ACC112 (cell line): ENCODE results near the gene TRIM68.
A peak's percentile ranks its signal among the peaks of the same experiment; 100 is the strongest.

ENCODE experiments used
- H2AFZ ChIP-seq: fragments of 200-600 bp; sonication (generic); one replicate; pipeline ENCODE4 v1.6.0; 2017; ENCODE audit warnings: antibody characterized with exemption, low read length; ENCODE audit not compliant: unreplicated experiment
- H3K27ac ChIP-seq: fragments of 200-600 bp; sonication (generic); 2 replicates; pipeline ENCODE4 v1.5.1; 2014; ENCODE audit warnings: low read depth, mild to moderate bottlenecking, antibody characterized with exemption, low read length, moderate library complexity
- H3K27me3 ChIP-seq: fragments of 200-600 bp; sonication (generic); 2 replicates; pipeline ENCODE4 v1.6.1; 2014; ENCODE audit warnings: mild to moderate bottlenecking, antibody characterized with exemption, low read length, moderate library complexity, mixed read lengths; ENCODE audit not compliant: insufficient read depth
- H3K36me3 ChIP-seq: fragments of 200-600 bp; sonication (generic); 2 replicates; pipeline ENCODE4 v1.6.1; 2016; ENCODE audit warnings: mild to moderate bottlenecking, antibody characterized with exemption, low read length, moderate library complexity, mixed read lengths; ENCODE audit not compliant: insufficient read depth
- H3K4me1 ChIP-seq: fragments of 200-600 bp; sonication (generic); one replicate; pipeline ENCODE4 v1.6.1; 2016; ENCODE audit warnings: low read length, mixed read lengths; ENCODE audit not compliant: insufficient read depth, unreplicated experiment, control insufficient read depth
- H3K4me3 ChIP-seq: fragments of 200-600 bp; sonication (generic); 2 replicates; pipeline ENCODE4 v1.5.1; 2014; ENCODE audit warnings: mild to moderate bottlenecking, low read depth, low read length
- H3K79me2 ChIP-seq: fragments of 200-600 bp; sonication (generic); one replicate; pipeline ENCODE4 v1.6.0; 2016; ENCODE audit warnings: low read length; ENCODE audit not compliant: control insufficient read depth, unreplicated experiment, insufficient read depth

The TRIM68 gene

DNA sequence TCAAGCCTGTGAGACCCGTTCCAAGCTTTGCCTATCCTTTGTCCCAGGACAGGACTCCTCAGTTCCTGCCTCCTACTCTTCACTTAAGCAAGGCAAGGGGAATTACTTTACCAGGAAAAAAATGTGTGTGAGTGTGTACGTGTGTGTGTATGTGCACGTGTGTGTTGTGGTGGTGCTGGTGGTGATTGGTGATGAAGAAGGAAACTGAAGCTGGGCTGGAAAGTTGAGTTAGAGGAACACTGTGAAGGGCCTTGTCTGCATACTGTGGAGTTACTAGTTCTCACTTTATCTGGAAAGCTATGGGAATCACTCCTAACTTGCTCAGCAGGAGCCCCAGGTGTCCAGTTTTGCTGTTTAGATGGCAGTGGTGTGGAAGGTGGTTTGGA is 29.6 kb upstream of the TRIM68 start:
- H3K4me1 ChIP-seq = no peaks in the 10 kb centered on the region
- H3K79me2 ChIP-seq = no peaks in the 10 kb centered on the region
- H3K27me3 ChIP-seq = peaks cover 39% of the 10 kb centered on the region
- no peak overlapping the region for H2AFZ ChIP-seq
- no peaks in the 10 kb centered on the region for H3K36me3 ChIP-seq
- H3K27ac ChIP-seq = no peak overlapping the region
- no peak overlapping the region for H3K4me3 ChIP-seq

GRCh38 chr11:4636962-4637661 is 29.1 kb upstream of the TRIM68 start, which contains the start of gene OR51D1:
Gene OR51D1, plus strand, starts transcription at chr11:4637477. Its CDS starts 2,314 bp downstream, at chr11:4639791.
- no peak within 1 kb of the TSS for H3K27ac ChIP-seq
- H3K4me1 ChIP-seq = no peaks in the 10 kb centered on the region
- H3K27me3 ChIP-seq = peaks cover 39% of the 10 kb centered on the region
- no peaks in the 10 kb centered on the region for H3K79me2 ChIP-seq
- no peak within 1 kb of the TSS for H3K4me3 ChIP-seq
- H2AFZ ChIP-seq = no peak within 1 kb of the TSS
- no peaks in the 10 kb centered on the region for H3K36me3 ChIP-seq

- Histone ChIP-seq H3K4me1 (no peaks in the 10 kb centered on the region), H3K27ac (no peak overlapping the region), H2AFZ (no peak overlapping the region), H3K27me3 (peaks cover 39% of the 10 kb centered on the region), H3K36me3 (no peaks in the 10 kb centered on the region), H3K79me2 (no peaks in the 10 kb centered on the region), H3K4me3 (no peak overlapping the region)
Observed at GRCh38 chr11:4636136-4636535, 28.1 kb upstream of the TRIM68 start.

DNA sequence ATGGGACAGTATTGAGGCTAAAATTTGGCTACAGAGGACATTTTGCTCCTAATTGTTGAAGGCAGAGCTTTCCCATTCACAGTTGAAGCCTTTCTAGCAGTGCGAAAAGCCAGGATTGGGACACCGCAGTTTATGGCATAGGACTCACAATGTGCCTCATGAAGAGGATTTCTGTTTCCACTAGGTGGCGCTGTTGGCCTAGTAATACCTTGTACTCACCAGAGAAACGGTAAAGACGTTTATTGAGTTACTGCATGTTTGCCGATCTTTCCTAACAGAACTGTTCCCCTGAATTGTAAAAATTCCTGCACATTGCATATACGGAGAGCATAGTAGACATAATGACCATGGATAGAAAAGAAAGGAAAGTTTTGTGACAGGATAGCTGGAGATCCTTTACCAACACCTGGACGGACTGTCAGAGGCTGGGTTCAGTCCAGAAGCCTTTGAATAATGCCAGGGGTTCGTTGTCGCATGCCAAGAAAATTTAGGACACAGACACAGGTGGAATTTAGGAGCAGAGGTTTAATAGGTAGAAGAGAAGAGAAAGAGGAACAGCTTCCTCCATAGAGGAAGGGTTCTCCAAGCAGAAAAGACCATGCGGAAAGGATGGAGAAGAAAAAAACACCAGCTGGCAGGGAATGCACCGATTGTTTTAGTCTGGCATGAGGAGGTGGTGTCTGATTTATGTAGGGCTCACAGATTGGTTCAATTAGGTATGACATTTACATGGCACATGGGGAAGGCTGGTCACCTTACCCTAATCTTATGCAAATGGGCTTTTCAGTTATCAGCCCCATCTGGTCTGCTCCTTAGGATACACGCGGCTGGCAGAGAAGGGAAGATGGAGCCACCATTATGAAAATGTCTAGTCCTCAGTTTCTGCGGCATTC is 18.4 kb upstream of the TRIM68 start:
- no peaks in the 10 kb centered on the region for H3K4me1 ChIP-seq
- H3K27ac ChIP-seq = no peak overlapping the region
- no peak overlapping the region for H3K4me3 ChIP-seq
- no peaks in the 10 kb centered on the region for H3K36me3 ChIP-seq
- no peak overlapping the region for H2AFZ ChIP-seq
- no peaks in the 10 kb centered on the region for H3K79me2 ChIP-seq
- H3K27me3 ChIP-seq = peaks cover 43% of the 10 kb centered on the region

DNA sequence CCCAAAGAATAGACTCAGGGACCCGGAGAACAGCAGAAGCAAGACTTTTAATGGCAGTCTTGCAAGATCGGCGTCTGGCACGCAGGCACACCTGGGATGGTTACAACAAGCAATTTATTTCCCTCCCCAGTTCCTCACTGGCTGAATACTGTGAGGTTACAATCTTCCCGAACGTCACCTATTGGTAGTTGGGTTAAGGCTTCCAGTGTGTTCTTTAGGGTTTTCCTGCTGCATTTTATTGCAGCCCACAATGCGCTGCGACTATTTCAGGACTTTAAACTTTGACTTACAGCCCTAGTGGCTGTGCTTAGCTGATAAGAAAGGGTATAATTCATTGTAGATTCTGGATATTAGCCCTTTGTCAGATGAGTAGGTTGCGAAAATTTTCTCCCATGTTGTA is 11.5 kb upstream of the TRIM68 start:
- no peaks in the 10 kb centered on the region for H3K36me3 ChIP-seq
- H3K27ac ChIP-seq = no peak overlapping the region
- H3K4me3 ChIP-seq = no peak overlapping the region
- H3K4me1 ChIP-seq = no peaks in the 10 kb centered on the region
- H3K79me2 ChIP-seq = no peaks in the 10 kb centered on the region
- H2AFZ ChIP-seq = no peak overlapping the region
- H3K27me3 ChIP-seq = peaks cover 52% of the 10 kb centered on the region

GRCh38 chr11:4615856-4616444 is 7.9 kb upstream of the TRIM68 start:
- Histone ChIP-seq H3K27ac (no peak overlapping the region), H3K4me3 (no peak overlapping the region), H3K27me3 (peaks cover 42% of the 10 kb centered on the region), H2AFZ (no peak overlapping the region), H3K79me2 (no peaks in the 10 kb centered on the region), H3K4me1 (no peaks in the 10 kb centered on the region), H3K36me3 (no peaks in the 10 kb centered on the region)

- H3K27me3 ChIP-seq = peaks cover 16% of the 10 kb centered on the region; the same call in 1 of the 2 replicates
- H3K79me2 ChIP-seq = peaks cover 6% of the 10 kb centered on the region
- H3K4me3 ChIP-seq = no peak overlapping the region
- no peak overlapping the region for H3K27ac ChIP-seq
- H3K36me3 ChIP-seq = no peaks in the 10 kb centered on the region
- H3K4me1 ChIP-seq = peaks cover 8% of the 10 kb centered on the region
- H2AFZ ChIP-seq = no peak overlapping the region
Observed at GRCh38 chr11:4611986-4612385, 4.0 kb upstream of the TRIM68 start.

DNA sequence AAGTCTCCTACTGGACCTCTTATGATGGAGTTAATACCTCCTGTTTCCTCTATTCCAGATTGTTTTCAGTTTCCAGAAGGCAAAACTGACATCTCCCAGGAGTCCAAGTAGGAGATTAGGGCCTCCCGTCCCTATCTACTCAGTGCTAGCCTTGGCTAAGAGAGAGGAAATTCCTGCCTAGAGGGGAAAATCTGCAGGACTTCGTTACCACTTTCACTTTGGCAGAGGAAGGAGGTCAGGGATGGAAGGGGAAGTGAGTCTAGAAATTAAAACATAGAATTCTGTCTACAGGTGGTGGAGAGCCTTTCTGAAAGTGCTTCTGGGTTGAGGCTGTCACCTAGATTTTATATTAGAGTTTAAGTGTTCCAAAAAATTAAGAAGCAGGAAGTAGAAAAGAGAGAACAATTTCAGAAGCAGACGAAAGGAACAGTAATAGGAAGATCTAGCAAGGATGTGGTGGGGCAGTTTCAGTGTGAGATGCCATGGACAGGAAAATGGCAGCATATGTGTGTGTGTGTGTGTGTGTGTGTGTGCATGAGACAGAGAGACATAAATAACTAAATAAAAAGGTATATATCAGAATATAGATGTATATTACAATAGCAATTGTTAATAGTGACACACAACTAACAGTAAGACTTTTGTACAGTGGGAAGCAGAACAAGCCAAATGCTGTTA is 2.4 kb upstream of the TRIM68 start:
- Histone ChIP-seq H3K36me3 (no peaks in the 10 kb centered on the region), H2AFZ (peak overlapping the region; percentile 92), H3K27me3 (peaks cover 12% of the 10 kb centered on the region; the same call in 1 of the 2 replicates), H3K4me3 (peak overlapping the region; percentile 58), H3K27ac (no peak overlapping the region), H3K4me1 (peaks cover 15% of the 10 kb centered on the region), H3K79me2 (peaks cover 7% of the 10 kb centered on the region)

DNA sequence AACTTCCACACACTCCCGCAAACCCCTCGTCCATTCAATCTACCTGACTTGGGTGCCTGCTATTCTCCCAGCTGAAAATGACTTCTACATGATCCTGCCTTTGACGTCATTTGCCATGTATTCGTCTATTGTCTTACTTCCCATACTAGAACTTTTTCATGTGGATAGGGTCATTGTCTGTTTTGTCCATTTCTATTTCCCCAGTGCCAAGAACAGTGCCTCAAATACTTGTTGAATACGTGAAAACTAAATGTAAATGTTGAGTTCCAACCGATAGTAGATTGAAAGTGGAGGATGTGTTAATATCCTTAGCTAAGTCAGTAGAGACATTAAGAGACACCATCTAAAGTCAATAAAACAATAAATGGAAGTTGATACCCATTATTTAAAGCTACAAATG is 935 bp downstream of the TRIM68 start:
- H3K79me2 ChIP-seq = peaks cover 7% of the 10 kb centered on the region
- no peaks in the 10 kb centered on the region for H3K27me3 ChIP-seq
- H3K36me3 ChIP-seq = peaks cover 11% of the 10 kb centered on the region
- peaks cover 15% of the 10 kb centered on the region for H3K4me1 ChIP-seq
- peak overlapping the region; percentile 77 for H3K27ac ChIP-seq
- H3K4me3 ChIP-seq = peak overlapping the region; percentile 91
- H2AFZ ChIP-seq = peak overlapping the region; percentile 92

DNA sequence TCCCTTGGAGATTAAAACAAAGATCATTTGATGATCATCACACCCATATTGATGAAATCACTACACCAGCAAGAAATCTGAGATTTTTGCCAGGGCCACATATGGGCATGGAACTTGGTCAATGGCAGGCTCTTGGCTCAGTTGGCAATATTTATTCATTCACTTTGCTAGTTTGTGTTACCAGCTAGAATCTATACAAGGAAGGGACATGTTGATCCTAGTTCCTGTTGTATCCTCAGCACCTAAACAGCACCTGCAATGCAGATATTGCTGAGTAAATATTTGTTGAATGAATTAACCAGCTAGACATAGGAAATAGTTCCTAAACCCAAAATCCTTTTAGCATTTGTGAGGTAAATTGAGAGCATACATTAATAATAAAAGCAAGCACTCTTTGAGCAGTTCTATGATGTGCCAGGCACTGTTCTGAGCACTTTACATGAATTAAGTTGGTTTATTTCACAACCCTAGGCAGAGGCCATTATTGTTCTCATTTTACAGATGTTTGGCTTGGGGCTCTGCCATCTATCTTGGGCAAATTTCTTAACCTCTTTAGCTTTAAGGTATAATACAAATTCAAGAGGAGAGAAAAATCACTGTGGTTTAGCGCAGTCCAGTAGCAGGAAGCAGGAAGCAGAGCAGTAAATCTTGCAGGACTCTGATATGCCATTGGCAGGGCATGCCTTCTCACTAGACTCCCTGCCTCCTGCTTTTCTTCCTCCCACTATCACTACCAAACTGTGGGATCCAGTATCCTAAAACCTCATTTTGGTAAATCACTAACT is 1.6 kb downstream of the TRIM68 start:
- Histone ChIP-seq H3K27ac (no peak overlapping the region), H3K4me3 (peak overlapping the region; percentile 91), H3K27me3 (no peaks in the 10 kb centered on the region), H3K4me1 (peaks cover 15% of the 10 kb centered on the region), H3K79me2 (peaks cover 7% of the 10 kb centered on the region), H3K36me3 (peaks cover 11% of the 10 kb centered on the region), H2AFZ (peak overlapping the region; percentile 55)
